T-helper 2 cell treated with Interferon-gamma antibody and Interleukin-4, amounts not matched to agents 100 ng/mL and 5 ng/mL, for 36 hours (primary cell): ENCODE data around the gene HCFC1R1. TPM values are rescaled to one million over a fixed set of nuclear protein-coding genes. Genes with fewer than 3 reads are reported as not detected.
"Not testable (repeated sequence)": the region's sequence is repeated elsewhere in the genome, so short reads cannot be mapped to it uniquely, and the experiment has no call there.

Experiments
- intact Hi-C: fragments of 100-400 bp; cut with micrococcal nuclease; formaldehyde crosslinking; loops from one replicate; pipeline ENCODE4 v1.15.1; 2023
- total RNA-seq: library from RNA; stranded (reverse); gene quantifications from 2 replicates; pipeline ENCODE4 v1.2.3, GENCODE V29; 2022

The HCFC1R1 gene
- total RNA-seq, result 29.2 and 31.2 TPM in 2 replicates

DNA sequence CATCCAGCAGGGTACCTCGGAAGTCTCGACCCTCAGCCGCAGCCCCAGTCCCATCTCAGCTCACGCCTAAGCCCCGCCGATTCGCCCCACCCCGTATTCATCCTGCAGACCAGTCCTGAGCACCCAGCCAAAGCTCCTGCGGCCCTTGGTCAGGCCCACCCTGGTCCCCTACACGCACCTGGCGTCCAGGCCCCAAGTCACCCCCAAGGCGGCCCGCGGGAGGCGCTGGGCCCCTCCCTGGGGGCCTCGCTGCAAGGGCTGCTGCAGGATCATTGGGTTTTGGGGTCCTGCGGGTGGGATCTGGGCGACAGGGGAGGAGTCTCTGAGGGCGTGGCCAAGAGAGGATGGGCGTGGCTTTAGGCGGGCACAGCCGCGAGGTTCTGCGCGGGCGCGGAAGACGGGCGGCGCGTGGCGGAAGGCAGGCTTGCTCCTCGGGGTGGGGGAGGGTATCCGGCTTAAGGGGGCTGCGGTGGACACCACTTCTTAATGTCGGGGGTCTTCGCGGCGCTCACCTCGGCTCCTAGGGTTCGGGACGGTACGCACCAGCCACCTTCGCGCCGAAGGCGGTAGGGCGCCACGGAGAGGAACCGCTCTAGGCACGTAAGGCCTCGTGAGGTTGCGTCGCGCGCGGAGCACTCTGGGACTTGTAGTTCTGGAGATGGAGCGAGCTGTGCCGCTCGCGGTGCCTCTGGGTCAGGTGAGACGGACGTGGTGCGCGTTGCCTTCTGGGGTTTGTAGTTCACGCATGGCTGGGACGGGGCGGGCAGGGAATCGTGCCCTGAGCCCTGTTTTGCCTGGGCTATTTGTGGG, at the start of gene HCFC1R1, which contains the start of gene THOC6:
Gene HCFC1R1 (minus strand): TSS at position 274 of the 810 bp plus-strand sequence. CDS start 1 bp downstream, at position 273.
Gene THOC6 (plus strand): TSS at position 367 of the 810 bp plus-strand sequence. CDS start 292 bp downstream, at position 659.
- intact Hi-C loops, result loop anchor here (5.0 to 10.0 kb wide), 3 partner anchors 57 to 1228 kb away; partner anchors contain the start of genes CLUAP1 and PAQR4

GRCh38 chr16:3073448-3073847, 49.7 kb upstream of the HCFC1R1 start:
- intact Hi-C loops, result no loop called here

DNA sequence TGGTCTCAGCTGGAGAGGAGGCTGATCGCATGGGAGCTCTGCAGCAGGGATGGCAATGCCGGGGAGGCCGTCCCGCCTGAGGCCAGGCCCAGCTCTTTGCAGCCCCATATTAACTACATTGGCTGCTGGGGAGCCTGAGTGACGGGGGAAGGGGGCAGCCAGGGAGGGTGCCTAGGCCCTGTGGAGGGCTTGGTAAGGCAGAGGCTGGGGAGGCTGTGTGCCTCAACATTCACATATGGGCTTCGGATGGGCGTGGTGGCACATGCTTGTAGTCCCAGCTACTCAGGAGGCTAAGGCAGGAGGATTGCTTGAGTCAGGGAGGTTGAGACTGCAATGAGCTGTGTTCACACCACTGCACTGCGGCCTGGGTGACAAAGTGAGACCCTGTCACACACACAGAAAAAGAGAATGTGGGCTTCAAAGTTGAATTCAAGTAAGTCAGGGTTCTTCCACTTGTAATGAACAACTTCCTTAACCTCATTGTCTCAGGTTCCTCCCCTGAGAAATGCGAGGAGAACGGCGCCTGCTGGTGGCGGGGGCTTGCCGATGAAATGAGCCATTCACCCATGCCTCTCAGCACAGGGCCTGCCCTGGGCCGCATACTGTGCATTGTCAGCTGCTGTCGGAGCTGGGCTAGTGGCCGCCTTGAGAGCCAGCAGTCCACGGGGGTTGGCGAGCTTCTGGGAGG, 49.0 kb upstream of the HCFC1R1 start:
- intact Hi-C loops, result not testable (repeated sequence)

GRCh38 chr16:3072148-3072547, 48.4 kb upstream of the HCFC1R1 start:
- intact Hi-C loops, result not testable (repeated sequence)

DNA sequence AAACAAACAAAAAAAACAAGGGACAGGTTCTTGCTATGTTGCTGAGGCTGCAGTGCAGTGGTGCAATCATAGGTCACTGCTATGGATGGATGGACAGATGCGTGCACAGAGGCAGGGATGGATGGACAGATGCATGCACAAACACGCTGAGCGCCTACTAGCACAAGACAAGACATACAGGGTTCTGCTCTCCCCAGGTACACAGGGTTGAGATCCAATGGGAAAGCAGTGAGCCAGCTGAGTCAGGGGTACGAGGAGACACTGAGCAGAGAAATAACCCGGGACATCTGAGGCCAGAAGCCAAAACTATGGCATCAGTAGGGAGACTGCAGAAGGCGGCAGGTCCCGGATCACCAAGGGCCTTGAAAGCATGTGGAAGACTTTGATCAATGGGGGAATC, 47.9 kb upstream of the HCFC1R1 start:
- intact Hi-C loops, result no loop called here

DNA sequence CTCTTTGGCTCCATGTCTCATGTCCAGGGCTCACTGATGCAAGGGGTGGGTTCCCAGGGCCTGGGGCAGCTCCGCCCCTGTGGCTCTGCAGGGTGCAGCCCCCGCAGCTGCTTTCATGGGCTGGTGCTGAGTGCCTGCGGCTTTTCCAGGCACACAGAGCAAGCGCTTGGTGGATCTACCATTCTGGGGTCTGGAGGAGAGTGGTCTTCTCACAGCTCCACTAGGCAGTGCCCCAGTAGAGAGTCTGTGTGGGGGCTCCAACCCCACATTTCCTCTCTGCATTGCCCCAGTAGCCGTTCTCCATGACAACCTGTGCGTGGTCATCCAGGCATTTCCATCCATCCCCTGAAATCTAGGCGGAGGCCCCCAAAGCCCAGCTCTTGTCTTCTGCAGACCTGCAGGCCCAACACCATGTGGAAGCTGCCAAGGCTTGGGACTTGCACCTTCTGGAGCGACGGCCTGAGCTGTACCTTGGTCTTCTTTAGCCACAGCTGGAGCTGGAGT, 46.9 kb upstream of the HCFC1R1 start:
- intact Hi-C loops, result no loop called here

DNA sequence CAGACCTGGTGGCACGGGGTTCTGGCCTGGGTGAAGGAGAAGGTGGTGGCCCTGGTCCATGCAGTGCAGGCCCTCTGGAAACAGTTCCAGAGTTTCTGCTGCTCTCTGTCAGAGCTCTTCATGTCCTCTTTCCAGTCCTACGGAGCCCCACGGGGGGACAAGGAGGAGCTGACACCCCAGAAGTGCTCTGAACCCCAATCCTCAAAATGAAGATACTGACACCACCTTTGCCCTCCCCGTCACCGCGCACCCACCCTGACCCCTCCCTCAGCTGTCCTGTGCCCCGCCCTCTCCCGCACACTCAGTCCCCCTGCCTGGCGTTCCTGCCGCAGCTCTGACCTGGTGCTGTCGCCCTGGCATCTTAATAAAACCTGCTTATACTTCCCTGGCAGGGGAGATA, 45.4 kb upstream of the HCFC1R1 start:
- intact Hi-C loops, result not testable (repeated sequence)

- intact Hi-C loops, result no loop called here
Observed at GRCh38 chr16:3068487-3068886, 44.7 kb upstream of the HCFC1R1 start.

- intact Hi-C loops, result no loop called here
Observed at GRCh38 chr16:3066440-3066748, 42.7 kb upstream of the HCFC1R1 start.

DNA sequence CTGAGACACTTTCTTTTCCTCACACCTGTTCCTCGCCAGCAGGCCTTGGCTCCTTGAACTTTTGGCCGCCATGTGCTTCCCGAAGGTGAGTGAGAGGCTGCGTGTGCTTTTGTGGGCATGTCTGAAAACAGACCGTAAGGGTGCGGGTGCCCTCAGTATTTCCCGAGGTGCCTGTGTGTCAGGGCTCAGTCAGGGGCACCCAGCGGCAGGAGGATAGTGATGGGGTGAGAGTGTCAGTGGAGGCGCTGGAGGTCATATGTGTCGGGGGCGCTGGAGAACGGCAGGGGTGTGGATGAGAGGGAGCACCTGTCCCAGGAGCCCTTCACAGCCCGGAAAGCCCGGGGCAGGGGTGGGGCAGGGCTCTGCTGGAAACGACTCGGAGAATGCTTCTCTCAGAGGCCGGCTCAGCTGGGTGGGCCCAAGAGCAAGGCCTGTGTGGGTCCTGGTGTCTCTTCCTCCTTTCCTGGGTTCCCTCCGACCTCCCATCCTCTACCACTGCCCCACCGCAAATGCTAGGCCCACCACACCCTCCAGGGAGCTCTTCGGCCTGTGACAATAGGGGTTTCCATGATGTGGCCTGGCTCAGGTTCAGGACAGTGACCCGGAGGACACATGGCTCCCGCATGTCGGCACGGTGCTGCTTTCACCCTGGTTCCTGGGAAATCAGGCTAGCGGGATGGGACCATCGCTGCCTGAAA, 42.1 kb upstream of the HCFC1R1 start:
- intact Hi-C loops, result no loop called here

GRCh38 chr16:3065069-3065741, 41.5 kb upstream of the HCFC1R1 start, which contains the start of gene IL32:
Gene IL32, plus strand, starts transcription at chr16:3065640. Its CDS starts 172 bp downstream, at chr16:3065812.
- intact Hi-C loops, result no loop called here

DNA sequence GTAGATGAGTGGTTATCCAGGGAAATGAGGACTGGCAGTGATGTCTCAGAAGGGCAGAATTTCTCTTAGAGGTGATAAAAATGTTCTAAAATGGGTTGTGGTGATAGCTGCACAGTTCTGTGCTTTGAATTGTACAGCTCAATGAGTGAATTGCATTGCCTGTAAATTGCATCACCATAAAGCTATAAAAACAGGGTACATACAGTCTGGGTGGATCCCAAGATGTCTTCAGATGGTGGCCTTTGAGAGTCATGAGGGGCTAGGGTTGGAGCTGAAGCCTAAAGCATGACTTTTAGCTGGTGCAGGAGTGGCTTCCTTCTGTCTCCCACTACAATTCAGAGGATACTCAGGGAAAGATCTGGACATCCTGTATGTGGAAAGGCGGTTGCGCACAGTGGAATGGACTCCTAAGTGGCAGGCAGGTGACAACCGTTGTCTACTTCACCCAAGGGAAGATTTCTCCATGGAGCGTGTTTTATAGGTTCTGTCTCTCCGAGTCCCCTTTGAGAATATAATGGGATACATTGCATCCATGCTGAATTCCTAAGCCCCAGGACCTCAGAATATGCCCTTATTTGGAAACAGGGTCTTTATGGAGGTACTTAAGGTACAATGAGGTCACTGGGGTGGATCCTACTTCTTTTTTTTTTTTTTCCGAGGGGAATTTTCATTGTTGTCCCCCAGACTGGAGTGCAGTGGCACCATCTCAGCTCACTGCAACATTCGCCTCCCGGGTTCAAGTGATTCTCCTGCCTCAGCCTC, 40.1 kb upstream of the HCFC1R1 start:
- intact Hi-C loops, result no loop called here

DNA sequence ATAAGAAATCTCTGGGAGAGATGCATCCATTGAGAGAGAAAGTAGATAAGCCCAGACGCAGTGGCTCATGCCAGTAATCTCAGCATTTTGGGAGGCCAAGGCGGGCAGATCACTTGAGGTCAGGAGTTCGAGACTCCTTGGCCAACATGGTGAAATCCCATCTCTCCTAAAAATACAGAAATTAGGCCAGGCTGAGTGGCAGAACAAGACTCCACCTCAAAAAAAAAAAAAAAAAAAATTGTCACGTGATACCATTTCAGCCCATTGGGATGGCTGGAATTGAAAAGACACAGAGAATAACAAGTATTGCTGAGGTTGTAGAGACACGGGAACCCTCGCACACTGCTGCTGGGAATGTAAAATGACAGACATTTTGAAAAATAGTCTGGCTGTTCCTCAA, 38.8 kb upstream of the HCFC1R1 start:
- intact Hi-C loops, result no loop called here

GRCh38 chr16:3060339-3061127, 36.8 kb upstream of the HCFC1R1 start:
- intact Hi-C loops, result no loop called here

DNA sequence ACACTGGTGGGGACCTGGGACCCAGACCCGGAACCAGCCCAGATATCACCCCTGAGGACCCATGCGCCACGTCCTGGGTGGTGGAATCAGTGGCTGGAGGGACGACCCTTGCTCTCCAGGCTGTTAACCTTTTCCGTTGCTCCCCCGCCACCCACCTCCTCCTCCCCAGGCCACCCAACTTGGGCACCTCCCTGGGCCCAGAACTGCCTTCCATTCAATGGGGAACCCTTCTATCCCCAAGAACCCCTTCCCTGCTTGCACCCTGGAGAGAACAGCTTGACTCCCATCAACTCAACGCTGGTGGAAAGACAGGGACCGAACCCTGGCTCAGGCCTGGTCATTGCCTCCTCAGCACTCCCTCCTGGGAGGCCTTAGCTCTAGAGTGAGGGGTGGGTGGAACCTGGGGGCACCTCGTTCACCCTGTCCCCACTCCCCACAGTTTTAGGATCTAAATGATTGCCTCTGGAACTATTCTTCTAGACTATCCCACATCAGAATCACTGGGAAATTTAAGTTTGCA, 36.0 kb upstream of the HCFC1R1 start:
- intact Hi-C loops, result loop anchor here (1.0 to 2.0 kb wide), 2 partner anchors 41 to 70 kb away; no protein-coding TSS in a partner anchor

- intact Hi-C loops, result loop anchor here (1.0 to 2.0 kb wide), 2 partner anchors 42 to 70 kb away; no protein-coding TSS in a partner anchor
Observed at GRCh38 chr16:3059041-3059722, 35.4 kb upstream of the HCFC1R1 start.

DNA sequence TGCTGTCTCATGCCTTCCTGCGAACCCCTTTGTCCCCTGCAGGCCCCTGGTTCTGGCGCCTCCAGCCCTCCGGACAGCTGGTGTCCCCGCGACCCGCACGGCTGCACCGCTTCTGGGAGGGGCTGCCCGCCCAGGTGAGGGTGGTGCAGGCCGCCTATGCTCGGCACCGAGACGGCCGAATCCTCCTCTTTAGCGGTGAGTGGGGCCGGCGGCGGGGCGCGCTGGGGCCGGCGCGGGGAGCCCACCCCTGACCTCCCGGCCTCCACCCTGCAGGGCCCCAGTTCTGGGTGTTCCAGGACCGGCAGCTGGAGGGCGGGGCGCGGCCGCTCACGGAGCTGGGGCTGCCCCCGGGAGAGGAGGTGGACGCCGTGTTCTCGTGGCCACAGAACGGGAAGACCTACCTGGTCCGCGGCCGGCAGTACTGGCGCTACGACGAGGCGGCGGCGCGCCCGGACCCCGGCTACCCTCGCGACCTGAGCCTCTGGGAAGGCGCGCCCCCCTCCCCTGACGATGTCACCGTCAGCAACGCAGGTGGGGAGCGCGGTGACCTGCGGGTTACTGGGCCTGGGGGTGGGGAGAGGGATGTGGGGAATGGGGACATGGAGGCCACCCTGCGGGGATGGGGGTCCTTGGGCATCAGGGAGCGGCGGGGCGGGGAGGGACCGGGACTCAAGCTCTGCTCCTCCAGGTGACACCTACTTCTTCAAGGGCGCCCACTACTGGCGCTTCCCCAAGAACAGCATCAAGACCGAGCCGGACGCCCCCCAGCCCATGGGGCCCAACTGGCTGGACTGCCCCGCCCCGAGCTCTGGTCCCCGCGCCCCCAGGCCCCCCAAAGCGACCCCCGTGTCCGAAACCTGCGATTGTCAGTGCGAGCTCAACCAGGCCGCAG, 34.6 kb upstream of the HCFC1R1 start:
- intact Hi-C loops, result loop anchor here (1.0 to 2.0 kb wide), 2 partner anchors 42 to 71 kb away; no protein-coding TSS in a partner anchor
